Measurements from ENCODE around the gene PFDN4.
"Not testable (repeated sequence)": the region's sequence is repeated elsewhere in the genome, so short reads cannot be mapped to it uniquely, and the experiment has no call there.

The PFDN4 gene

DNA sequence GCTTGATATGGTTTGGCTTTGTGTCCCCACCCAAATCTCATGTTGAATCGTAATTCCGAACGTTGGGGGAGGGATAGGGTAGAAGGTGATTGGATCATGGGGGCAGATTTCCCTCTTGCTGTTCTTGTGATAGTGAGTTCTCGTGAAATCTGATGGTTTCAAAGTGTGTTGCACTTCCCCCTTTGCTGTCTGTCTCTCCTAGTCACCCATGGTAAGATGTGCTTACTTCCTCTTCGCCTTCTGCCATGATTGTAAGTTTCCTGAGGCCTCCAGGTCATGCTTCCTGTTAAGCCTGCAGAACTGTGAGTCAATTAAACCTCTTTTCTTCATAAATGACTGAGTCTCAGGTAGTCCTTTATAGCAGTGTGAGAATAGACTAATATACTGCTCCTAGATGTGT is 19.9 kb downstream of the PFDN4 start:
- no peak for DNase-seq

DNA sequence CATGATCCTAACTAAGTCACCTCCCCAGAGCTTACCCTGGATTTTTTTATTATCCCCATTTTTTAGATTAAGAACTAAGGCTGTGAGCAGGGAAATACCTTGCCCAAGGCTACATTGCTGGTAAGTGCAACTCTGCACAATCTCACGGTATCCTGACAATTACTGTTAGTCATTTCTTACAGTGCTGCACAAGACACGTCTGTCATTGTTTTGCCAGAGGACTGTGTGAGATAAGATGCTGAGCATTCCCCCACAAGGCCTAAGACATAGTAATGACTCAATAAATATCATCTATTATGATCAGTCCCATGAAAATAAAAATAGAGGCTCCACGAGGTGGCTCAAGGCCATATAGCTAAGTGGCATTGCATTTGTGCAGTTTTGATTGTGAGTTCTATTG is 21.0 kb downstream of the PFDN4 start:
- no peak for DNase-seq

DNA sequence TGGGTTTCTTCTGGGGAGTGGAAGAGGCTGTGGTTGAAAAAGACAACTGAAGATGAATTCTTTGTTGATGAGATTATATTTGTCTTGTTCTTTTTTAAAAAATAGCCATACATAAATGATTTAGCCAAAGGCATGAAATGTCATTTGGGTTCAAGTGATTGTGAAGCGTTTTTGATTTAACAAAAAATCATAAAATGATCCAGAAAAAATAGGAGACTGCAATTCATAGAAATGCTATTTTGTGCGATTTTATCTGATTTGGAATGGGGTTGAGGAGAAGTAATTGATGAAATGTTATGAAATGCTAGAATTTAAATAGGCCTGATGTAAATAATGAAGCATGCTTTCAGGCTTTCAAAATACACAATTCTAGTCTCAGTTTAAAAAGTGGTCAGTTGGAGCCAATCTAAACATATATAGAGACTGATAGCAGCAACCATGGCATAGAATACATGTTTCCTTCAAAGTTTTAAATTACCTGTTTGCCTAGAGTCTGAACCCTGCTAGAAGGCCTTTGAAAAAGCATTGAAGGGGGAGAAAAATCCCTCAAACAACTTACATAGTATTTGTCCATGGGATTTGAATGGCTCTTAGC is 21.8 kb downstream of the PFDN4 start:
- no peak for DNase-seq

DNA sequence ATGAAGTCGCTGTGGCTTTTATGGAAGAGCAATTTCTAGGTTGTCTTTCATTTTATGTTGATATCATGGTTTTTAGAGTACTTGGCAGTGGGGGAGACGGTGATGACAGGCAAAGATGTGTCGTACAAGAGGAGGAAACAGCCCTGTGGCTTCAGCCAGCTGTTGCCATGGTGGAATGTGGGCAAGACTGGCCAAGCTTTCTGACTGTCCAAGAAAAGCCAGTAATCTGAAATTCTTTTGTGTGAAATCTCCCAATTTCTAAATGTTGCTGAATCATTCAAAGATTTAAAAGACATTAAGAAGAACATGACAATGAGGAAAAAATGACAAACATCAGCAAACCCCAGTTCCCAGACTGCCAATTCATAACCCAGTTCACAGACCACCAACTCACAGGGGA is 23.1 kb downstream of the PFDN4 start:
- DNase-seq: no peak

DNA sequence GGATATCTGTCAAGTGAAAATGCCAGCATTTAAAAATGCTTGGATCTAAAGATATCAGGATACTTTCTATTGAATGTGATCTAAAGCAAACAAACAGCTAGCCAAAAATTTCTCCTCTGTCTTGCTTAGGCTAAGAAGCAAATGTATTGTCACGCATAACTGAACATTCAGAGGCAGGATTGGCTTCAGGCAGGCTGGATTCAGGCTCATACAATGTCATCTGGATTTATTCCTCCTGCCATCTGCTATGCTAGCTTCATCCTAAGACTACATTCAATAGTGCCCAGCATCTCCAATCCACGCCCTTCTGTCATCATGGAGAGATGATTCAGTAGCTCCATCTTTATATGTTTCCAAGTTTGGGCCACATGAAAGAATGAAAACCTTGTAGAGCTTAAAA is 27.1 kb downstream of the PFDN4 start:
- no peak for DNase-seq

DNA sequence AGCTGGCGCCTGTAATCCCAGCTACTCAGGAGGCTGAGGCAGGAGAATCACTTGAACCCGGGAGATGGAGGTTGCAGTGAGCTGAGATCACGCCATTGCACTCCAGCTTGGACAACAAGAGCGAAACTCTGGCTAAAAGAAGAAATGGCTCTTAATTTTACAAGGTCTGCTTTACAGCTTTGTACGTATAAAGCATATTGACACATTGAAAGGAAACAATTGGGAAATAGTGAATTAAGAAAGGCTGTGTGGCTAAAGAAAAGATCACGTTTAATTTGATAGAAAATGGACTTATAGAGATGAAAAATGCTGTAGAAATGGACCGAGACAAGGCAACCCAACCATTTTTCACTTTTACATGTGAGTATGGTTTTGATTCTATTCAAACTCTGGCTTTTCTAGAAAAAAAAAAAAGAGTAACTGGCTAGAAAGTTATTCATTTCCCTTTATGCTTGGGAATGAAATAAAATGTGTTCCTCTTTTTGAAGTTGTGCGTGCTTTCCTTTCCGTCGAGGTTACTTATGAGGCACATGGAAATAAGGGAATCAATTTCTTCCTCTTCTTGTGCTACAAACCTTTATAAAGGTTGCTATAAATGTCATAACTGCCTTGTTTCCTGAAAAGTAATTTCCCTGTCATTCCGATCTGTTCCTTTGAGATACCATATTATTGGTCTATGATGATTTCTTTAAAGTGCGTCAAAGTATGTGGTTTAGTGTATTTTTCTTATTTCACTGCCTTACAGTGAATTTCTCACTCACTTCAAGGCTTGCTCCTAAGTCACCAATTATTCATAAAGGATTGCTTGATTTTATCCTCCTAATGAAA is 29.4 kb downstream of the PFDN4 start:
- no peak for DNase-seq

DNA sequence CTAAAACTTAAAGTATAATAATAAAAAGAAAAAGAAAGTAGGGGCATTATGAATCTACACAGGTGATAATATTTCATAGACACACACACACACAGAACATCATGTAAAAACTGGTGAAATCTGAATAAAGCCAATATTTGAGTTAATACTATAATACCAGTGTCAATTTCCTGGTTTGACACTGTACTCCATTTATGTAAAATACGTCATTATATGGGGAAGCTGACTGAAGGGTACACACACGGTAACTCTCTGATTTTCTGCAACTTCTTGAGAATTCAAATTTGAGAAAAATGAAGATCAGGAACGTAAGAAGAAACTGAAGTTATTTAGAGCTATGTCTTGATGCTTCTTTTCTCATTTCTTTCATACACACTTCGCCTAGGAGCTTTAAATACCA is 36.2 kb downstream of the PFDN4 start:
- no peak for DNase-seq

DNA sequence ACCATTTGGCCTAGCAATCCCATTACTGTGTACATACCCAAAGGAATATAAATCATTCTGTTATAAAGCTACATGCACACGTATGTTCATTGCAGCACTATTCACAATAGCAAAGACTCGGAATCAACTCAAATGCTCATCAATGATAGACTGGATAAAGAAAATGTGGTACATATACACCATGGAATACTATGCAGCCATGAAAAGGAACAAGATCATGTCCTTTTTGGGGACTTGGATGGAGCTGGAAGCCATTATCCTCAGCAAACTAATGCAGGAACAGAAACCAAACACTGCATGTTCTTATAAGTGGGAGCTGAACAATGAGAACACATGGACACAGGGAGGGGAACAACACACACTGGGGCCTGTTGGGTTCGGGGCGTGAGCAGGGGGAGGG is 40.8 kb downstream of the PFDN4 start:
- not testable (repeated sequence) for DNase-seq

DNA sequence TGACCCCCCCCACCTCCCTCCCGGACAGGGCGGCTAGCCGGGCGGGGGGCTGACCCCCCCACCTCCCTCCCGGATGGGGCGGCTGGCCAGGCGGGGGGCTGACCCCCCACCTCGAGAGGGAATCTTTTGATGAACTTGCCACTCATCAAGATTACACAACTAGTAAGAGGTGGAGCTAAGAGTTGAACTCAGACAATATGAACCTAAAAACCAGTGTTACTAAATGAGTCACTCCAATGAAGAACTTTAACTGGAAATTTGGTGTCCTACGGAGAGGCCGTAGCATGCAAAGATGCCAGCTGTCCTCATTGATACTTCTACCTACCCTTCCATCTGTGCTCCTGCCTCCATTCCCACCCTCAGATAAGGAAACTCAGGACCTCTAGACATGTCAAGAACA is 42.8 kb downstream of the PFDN4 start:
- no peak for DNase-seq

DNA sequence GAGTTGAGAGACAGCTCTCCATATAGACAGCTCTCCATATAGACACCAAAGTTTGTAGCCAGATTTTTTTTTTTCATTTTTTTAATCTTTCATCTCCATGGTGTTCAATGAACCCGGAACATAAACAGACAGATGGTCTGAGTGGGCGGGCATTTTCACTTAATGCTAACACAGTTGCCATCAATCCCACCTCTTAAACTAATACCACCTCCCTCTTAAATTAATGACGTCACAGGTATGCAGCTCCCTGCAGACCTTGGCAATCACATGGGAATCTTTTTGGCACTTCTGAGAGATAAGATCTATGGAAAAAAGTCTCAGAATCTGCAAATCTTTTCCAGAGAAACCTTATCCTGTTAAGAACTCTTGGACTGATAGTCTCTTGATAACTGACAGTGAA is 43.2 kb downstream of the PFDN4 start:
- DNase-seq: no peak

DNA sequence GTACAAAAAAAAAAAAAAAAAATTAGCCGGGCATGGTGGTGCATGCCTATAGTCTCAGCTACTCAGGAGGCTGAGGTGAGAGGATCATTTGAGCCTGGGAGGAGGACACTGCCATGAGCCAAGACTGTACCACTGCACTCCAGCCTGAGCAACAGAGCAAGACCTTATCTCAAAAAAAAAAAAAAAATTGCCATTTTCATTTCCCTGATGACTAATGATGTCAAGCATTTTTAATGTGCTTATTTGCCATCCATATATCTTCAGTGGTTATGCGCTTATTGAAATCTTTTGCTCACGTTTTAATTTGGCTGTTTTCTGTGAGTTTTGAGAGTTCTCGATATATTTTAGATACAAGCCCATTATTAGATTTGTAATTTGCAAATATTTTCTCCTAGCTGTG is 46.7 kb downstream of the PFDN4 start:
- no peak for DNase-seq

DNA sequence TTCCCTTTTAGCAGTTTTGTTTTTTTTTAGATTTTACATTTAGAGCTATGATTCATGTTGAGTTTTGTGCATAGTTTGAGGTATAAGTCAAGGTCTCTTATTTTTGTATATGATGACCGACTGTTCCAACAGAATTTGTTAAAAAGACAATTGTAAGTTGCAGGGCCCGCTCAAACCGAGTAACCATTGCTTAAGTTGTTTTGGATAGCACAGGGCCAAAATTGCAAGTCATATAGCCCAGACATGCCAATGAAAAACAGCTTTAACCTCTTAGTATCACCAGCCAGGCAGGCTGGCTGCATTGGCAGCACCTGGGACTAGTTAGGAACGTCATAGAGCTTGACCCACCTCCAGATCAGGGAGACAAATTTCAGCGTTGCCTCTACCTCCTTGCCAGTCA is 47.3 kb downstream of the PFDN4 start:
- DNase-seq: no peak

DNA sequence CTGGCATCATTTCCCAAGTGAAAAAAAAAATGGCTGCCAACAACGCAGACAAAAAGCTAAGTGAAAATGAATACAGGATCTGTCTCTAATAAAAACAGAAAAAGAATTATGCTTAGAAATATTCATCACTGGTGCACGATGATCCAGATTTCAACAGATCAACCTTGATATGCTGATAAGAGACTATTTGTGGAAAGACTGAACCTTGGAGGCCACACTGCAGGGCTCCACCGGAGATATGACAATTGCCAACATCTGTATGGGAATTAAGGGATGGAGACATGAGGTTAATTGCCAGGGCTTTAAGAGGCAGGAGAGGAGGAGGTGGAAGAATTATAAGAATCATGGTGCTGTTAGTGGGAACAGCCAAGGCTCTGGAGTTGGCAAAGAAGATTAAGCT is 48.3 kb downstream of the PFDN4 start:
- DNase-seq: no peak

DNA sequence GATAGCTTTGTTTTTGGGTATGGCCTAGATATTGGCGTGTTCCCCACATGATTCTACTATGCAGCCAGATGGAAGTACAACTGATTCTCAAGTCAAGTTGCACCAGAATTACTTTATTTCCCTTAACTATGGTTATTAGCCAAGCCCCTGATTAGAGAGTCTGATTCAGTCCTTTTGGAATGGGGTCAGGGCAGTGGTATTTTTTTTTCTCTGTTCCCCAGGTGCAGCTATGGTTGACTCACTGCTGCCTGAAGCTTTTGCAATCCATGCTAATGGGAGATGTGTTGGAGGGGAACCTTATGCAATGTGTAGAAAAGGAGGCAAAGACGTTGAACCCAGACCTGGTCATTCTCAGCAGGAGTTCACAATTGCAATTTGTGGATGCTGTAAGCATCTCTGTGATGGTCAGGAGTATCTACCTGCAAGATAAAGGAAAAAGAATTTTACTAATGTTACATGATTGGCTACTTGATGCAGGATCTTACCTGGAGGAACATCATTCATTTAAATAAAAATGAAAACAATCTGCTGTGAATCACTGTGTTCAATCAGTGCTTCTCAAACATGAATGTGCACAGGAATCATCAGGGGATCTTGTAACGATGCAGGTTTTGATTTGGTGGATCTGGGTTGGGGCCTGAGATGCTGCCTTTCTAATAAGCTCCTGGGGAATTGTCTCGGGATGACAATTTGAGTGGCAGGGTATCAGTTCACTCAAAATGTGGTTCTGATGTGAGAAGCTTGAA is 49.4 kb downstream of the PFDN4 start:
- DNase-seq: no peak

DNA sequence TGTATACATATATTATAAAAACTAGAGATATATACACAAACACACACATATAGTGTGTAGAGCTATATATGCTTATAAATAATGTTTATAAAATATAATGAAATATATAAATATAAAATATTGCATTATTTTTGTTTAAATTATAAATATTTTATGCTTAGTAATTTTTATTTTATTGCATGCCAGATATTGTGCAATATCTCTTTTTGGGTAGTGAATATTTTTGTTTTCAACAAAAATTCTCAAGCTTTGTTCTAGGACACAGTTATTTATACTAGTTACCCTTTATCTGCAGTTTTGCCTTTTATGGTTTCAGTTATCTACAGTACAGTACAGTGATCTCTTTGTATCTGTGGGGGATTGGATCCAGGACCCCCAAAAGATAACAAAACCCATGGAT is 52.2 kb downstream of the PFDN4 start:
- no peak for DNase-seq

DNA sequence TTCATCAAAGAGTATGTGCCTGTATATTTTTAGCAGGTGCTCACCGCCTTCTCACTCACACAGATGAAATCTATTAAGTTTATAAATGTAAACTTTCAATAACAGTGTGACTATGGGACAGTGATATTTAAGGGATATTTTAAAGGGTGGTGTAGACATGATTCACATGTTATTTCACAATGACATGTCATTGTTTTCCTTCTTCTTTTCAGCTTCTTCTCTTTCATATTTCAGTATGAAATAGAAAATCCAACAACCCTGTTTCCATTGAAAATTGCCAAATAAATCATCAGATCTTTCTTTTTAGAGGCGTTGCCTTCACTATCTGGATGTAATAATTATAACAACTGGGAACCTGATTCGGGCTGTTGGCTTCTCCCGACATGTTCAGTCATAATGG is 54.8 kb downstream of the PFDN4 start:
- DNase-seq: no peak

DNA sequence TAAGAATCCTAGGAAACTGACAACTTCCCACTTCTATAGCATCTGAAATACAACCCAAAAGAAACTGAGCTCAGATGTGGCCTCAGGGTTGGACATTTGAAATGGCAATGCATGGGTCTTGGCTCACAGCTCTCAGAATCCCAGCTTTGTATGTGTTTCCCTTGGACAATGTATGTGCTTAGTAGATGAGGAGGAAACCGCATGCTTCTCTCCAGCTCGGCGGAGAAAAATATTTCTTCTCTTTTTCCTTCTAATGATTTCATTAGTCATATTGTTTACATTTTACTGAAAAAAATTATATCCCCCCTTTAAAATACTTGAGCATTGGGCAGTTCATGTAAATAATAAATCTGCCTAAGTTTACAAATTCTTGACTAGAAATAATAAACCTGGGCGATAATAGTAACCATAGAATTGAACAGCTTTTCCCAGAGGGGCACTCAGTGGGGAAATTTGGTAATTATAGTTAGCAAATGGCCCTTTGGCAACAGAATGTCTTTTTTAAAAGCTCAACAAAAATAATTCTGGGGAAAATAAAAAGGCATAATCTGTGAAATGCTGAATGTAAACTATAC is 55.3 kb downstream of the PFDN4 start:
- DNase-seq: no peak

DNA sequence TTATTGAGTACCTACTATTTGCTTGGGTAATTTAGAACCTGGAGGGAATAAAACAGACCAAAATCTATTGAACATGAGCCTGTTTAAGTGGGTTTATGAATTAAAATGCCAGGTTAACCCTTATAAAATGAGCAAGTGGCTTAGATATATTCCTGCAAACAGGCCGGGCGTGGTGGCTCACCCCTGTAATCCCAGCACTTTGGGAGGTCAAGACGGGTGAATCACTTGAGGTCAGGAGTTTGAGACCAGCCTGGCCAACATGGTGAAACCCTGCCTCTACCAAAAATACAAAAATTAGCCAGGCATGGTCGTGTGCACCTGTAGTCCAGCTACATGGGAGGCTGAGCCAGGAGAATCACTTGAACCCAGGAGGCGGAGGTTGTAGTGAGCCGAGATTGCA is 57.9 kb downstream of the PFDN4 start:
- not testable (repeated sequence) for DNase-seq

DNA sequence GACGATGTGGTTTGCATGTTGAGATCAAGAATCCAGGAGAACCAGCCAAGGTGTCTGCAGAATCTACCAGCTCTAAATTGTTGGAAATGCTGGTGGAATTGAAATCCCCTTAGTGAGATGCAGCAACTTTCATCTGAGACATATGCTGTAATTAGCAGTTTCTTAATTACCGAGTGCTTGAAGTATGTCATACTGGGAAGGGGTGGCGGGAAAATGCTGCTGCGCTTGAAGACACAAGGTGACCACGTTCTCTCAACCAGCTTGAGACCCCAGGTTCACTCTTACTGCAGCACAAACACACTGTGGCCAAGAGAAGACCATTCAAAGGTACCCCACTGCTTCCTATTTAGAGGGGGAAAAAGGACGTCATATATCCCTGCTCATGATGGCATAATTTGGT is 59.0 kb downstream of the PFDN4 start:
- no peak for DNase-seq

DNA sequence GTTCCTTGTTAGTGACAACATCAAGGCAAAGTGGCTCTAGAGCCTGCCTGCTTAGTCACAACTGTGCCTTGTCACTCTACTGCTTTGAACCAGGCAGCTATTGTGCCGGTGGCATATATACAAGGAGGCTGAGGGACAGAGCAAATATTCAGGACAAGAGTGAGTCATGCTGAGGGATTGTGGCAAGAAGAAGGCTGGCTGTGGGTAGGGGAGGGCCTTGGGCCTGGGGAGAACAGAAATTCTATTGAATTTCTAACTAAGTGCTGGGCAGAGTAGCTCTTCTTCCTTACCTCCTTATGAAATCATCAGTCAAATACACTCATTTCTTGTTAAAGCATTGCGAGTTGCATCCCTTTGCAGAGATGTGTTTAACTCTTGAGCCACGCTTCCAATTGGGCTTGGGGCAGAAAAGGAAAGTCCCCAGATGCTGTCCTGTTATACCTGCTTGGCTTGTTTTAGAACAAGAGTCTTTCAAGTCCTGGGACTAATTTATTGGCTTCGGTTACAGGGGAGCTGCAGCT is 59.7 kb downstream of the PFDN4 start:
- no peak for DNase-seq

DNA sequence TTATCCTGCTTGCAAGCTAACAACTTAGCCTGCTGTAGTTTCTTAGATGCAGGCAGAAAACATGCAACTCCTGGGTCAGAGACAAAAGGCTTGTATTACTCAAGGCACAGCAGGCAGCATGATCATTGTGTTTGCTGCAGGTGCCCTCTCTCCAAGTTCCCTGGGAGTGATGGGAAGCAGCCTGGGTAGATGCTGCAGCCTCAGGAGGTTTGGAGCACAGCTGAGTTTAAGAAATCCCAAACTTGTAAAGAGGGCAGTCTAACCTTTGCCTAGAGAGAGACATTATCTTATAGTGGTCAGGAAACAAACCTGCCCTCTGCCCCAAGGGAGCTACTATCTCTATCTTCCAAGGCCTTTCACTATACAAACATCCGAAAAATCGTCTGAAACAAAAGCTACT is 61.1 kb downstream of the PFDN4 start:
- DNase-seq: no peak
